Central memory CD8-positive, alpha-beta T cell (primary cell): ENCODE measurements around the gene BDH1.
"Not testable (repeated sequence)": the region's sequence is repeated elsewhere in the genome, so short reads cannot be mapped to it uniquely, and the experiment has no call there.

ENCODE experiments used
- ATAC-seq: fragments of 150-1000 bp; cut with Tn5 transposase; replicated peaks from 2 replicates; pipeline ENCODE4 v1.10.0; 2022; ENCODE audit warnings: mild to moderate bottlenecking, moderate FRiP score, moderate number of reproducible peaks; ENCODE audit not compliant: poor library complexity, severe bottlenecking; ENCODE audit errors: extremely low read depth
- DNase-seq, 2 donors: peaks; one replicate each; pipeline ENCODE4 v3.0.0; 2021; ENCODE audit warnings: low spot score in 2 of 2
- H3K27ac Mint-ChIP-seq: one replicate; pipeline ENCODE4 v1.8.0; 2022; ENCODE audit warnings: low read depth, mild to moderate bottlenecking, moderate library complexity, mixed read lengths
- H3K27me3 Mint-ChIP-seq: one replicate; pipeline ENCODE4 v1.8.0; 2022; ENCODE audit warnings: mixed read lengths
- H3K36me3 Mint-ChIP-seq: one replicate; pipeline ENCODE4 v1.8.0; 2022; ENCODE audit warnings: mild to moderate bottlenecking, moderate library complexity, mixed read lengths; ENCODE audit not compliant: insufficient read depth
- H3K4me1 Mint-ChIP-seq: one replicate; pipeline ENCODE4 v1.8.0; 2022; ENCODE audit warnings: mixed read lengths
- H3K4me3 Mint-ChIP-seq: one replicate; pipeline ENCODE4 v1.8.0; 2022; ENCODE audit warnings: mild to moderate bottlenecking, moderate library complexity, mixed read lengths
- H3K9me3 Mint-ChIP-seq: one replicate; pipeline ENCODE4 v1.8.0; 2022; ENCODE audit warnings: mixed read lengths

Gene BDH1, protein sequence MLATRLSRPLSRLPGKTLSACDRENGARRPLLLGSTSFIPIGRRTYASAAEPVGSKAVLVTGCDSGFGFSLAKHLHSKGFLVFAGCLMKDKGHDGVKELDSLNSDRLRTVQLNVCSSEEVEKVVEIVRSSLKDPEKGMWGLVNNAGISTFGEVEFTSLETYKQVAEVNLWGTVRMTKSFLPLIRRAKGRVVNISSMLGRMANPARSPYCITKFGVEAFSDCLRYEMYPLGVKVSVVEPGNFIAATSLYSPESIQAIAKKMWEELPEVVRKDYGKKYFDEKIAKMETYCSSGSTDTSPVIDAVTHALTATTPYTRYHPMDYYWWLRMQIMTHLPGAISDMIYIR

GRCh38 chr3:197555281-197556261, at the start of gene BDH1:
BDH1 (minus strand) TSS chr3:197555968; CDS start chr3:197546443, 9,525 bp downstream.
- Mint-ChIP-seq H3K27me3 (peaks cover 10% of the 10 kb centered on the region), H3K36me3 (peaks cover 2% of the 10 kb centered on the region), H3K9me3 (no peaks in the 10 kb centered on the region), H3K4me3 (peak within 1 kb of the TSS; percentile 83), H3K27ac (peak within 1 kb of the TSS; percentile 65), H3K4me1 (peaks cover 9% of the 10 kb centered on the region)
- peak; percentile 17 for ATAC-seq
- DNase-seq = peak; percentile 26 to 28

GRCh38 chr3:197603317-197603933, 47.7 kb upstream of the BDH1 start:
- Mint-ChIP-seq H3K4me3 (no peak overlapping the region), H3K27me3 (no peaks in the 10 kb centered on the region), H3K36me3 (peaks cover 6% of the 10 kb centered on the region), H3K4me1 (peaks cover 7% of the 10 kb centered on the region), H3K9me3 (no peaks in the 10 kb centered on the region), H3K27ac (peak overlapping the region; percentile 35)
- DNase-seq (no peak), ATAC-seq (no peak)

- not testable (repeated sequence) for ATAC-seq, H3K36me3 Mint-ChIP-seq, H3K27me3 Mint-ChIP-seq, H3K4me3 Mint-ChIP-seq, H3K4me1 Mint-ChIP-seq, H3K9me3 Mint-ChIP-seq, H3K27ac Mint-ChIP-seq, DNase-seq
Observed at GRCh38 chr3:197602351-197602750, 46.6 kb upstream of the BDH1 start.

DNA sequence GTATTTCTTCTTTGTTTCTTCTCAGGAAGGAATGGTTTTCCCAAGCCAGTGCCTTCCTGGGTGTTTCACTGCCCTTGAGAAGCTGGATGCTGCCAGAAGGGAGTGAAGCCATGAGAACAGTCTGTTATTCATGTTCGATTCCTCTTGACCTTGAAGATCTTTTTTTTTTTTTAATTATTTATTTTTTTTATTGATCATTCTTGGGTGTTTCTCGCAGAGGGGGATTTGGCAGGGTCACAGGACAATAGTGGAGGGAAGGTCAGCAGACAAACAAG, 45.7 kb upstream of the BDH1 start:
- not testable (repeated sequence) for H3K4me1 Mint-ChIP-seq, DNase-seq, H3K9me3 Mint-ChIP-seq

DNA sequence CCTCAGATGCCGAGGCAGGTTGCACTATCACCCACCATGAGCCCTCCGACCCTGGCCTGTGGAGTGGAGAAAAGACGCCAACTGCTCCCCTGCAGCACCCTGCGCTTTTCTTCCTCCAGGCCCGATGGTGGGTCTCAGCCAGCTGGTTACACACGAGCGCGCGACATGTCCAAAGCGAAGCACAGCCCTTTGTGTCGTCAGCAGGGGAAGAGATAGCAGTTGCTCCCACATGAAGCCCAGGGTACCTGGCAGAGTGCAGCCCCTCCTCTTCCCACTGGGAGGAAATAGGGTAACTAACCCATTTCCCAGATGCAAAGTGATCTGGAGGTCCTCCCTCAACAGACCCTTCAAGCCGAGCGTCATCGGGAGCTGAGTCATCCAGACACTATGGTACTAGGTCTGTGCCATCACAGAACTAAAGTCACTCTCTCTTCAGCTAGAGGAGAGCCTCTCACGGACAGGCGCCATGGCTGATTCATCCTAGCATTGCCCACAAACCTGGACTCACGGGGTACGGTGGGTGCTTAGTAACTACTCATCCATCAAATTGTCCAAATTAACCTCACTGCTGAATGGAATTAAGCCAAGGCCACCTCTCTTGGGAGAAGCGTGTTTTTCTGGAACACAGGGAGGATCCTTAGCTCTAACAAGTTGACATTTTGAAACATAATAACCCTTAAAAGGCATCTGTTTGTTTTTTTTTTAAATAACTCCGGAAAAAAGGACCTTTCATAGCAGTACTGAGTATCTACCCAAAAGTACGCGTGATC, 45.2 kb upstream of the BDH1 start:
- no peaks in the 10 kb centered on the region for H3K9me3 Mint-ChIP-seq
- no peak overlapping the region for H3K4me3 Mint-ChIP-seq
- H3K4me1 Mint-ChIP-seq = peaks cover 7% of the 10 kb centered on the region
- no peak for DNase-seq
- H3K27me3 Mint-ChIP-seq = no peaks in the 10 kb centered on the region
- no peak overlapping the region for H3K27ac Mint-ChIP-seq
- ATAC-seq = no peak
- peaks cover 4% of the 10 kb centered on the region for H3K36me3 Mint-ChIP-seq

More for the DNA sequence above, 45.7 kb upstream of the BDH1 start:
- H3K27ac Mint-ChIP-seq, H3K36me3 Mint-ChIP-seq, ATAC-seq, H3K4me3 Mint-ChIP-seq, H3K27me3 Mint-ChIP-seq: not testable (repeated sequence)

DNA sequence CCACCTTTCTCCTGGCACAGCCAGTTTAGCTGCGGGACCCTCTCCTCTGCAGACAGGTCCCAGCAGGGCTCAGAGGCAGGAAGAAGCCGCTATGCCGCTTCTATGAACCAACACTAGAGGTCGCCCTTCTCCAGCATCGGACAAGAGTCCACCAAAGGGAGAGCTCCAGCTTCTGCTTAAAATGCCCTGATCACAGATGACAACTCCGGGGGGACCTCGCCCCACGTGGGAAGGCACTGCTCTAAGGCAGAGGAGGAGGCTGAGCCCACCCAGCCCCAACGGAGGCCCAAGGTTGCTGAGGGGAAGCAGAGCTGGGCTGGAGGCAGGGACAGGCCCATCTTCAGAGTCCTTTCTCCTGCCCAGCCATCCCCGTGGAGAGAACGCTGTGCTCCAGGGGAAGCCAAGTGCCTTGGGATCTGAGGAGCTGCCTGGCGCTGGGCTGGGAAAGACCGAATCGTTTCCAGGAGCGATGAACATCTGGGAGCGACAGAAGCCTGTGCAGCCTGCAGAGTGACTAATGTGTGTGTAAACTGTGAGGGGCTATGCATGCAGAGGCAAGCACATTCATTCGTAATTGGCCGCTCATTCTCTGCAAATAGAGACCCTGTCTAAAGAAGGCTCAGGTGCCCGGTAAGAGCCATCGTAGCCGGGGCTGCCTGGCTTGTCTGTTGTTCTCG, 43.5 kb upstream of the BDH1 start:
- H3K4me1 Mint-ChIP-seq = peaks cover 7% of the 10 kb centered on the region
- peaks cover 4% of the 10 kb centered on the region for H3K36me3 Mint-ChIP-seq
- H3K9me3 Mint-ChIP-seq = no peaks in the 10 kb centered on the region
- no peak overlapping the region for H3K4me3 Mint-ChIP-seq
- no peak overlapping the region for H3K27ac Mint-ChIP-seq
- H3K27me3 Mint-ChIP-seq = peaks cover 9% of the 10 kb centered on the region
- ATAC-seq (peak; percentile 76), DNase-seq (peak; percentile 61 to 71)

DNA sequence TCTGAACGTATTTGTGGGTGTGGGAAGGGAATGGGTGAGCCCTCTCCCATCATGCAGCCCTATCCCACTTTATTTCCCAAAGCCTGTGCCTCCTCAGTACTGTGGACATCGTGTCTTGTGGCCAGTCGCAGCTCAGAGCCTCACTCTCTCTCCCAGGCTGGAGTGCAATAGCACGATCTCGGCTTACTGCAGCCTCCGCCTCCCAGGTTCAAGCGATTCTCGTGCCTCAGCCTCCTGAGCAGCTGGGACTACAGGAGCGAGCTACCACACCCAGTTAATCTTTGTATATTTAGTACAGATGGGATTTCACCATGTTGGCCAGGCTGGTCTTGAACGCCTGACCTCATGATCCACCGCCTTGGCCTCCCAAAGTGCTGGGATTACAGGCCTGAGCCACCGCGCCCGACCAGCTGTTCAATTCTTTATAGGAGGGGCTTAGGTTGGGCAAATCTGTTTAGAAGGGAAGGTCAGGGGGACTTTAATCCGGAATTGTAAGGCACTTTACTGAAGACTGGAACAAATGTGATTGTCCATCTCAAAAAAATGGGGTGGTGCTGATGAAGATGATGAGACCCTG, 42.7 kb upstream of the BDH1 start:
- Mint-ChIP-seq H3K9me3 (no peaks in the 10 kb centered on the region), H3K4me1 (peaks cover 7% of the 10 kb centered on the region), H3K36me3 (peaks cover 4% of the 10 kb centered on the region), H3K27me3 (peaks cover 9% of the 10 kb centered on the region), H3K4me3 (no peak overlapping the region), H3K27ac (no peak overlapping the region)
- no peak for DNase-seq
- no peak for ATAC-seq

- Mint-ChIP-seq H3K36me3 (peaks cover 4% of the 10 kb centered on the region), H3K27me3 (peaks cover 18% of the 10 kb centered on the region), H3K4me3 (no peak overlapping the region), H3K9me3 (no peaks in the 10 kb centered on the region), H3K4me1 (peaks cover 12% of the 10 kb centered on the region), H3K27ac (no peak overlapping the region)
- no peak for DNase-seq
- no peak for ATAC-seq
Observed at GRCh38 chr3:197597335-197597734, 41.6 kb upstream of the BDH1 start.

GRCh38 chr3:197595470-197596185, 39.9 kb upstream of the BDH1 start:
- ATAC-seq = no peak
- peaks cover 4% of the 10 kb centered on the region for H3K36me3 Mint-ChIP-seq
- DNase-seq = no peak
- H3K4me1 Mint-ChIP-seq = peaks cover 13% of the 10 kb centered on the region
- H3K9me3 Mint-ChIP-seq = no peaks in the 10 kb centered on the region
- no peak overlapping the region for H3K27ac Mint-ChIP-seq
- peaks cover 28% of the 10 kb centered on the region for H3K27me3 Mint-ChIP-seq
- no peak overlapping the region for H3K4me3 Mint-ChIP-seq

DNA sequence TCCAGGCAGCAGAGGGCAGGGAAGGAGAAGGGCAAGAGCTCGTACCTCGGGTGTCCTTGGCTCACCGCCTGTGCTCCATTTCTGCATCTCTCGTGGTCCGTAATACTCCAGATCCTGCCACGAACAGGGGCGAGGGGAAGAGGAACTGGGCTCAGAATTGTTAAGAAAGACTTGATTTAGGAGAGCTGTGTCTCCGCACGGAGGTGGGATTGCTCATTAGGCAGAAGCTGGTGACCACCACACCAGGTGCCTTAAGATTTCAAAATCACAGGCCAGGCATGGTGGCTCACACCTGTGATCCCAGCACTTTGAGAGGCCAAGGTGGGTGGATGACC, 37.2 kb upstream of the BDH1 start:
- DNase-seq (no peak), ATAC-seq (no peak)
- peaks cover 1% of the 10 kb centered on the region for H3K36me3 Mint-ChIP-seq
- H3K4me3 Mint-ChIP-seq = no peak overlapping the region
- H3K4me1 Mint-ChIP-seq = peaks cover 6% of the 10 kb centered on the region
- H3K9me3 Mint-ChIP-seq = no peaks in the 10 kb centered on the region
- peaks cover 28% of the 10 kb centered on the region for H3K27me3 Mint-ChIP-seq
- no peak overlapping the region for H3K27ac Mint-ChIP-seq

DNA sequence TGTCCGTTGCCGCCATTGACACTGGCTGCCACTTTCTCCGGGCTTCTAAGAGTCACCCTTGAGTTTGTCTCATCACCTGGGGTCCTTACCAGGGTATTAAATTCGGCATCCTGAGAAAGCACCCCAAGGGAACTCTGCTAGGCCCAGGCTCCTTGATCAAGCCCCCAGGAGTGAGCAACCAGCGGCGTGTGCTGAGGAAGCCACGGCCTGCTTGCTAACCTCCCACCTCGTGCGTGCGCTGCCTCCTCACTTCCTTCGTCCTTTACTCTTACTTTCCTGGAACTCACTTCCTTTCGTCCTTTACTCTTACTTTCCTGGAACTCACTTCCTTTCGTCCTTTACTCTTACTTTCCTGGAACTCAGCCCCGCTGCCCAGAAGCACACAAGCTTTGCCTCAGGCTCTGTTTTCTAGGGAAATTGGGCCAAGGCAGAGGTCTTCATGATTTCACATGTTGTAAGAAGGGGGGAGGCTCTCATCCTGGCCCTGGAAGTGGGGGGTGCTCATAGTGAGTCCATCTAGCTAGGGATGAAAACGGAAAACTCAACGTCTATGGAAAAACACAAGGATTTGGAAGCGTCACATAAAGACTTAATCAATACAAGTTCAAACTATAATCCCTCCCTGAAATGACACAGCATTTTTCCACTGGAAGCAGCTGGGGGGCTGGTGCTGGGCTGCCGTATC, 36.7 kb upstream of the BDH1 start:
- Mint-ChIP-seq H3K36me3 (no peaks in the 10 kb centered on the region), H3K4me3 (no peak overlapping the region), H3K9me3 (no peaks in the 10 kb centered on the region), H3K27ac (no peak overlapping the region), H3K27me3 (peaks cover 28% of the 10 kb centered on the region), H3K4me1 (peaks cover 6% of the 10 kb centered on the region)
- DNase-seq (no peak), ATAC-seq (no peak)
